ENCODE measurements around the gene BABAM1.
A peak's percentile ranks its signal among the peaks of the same experiment; 100 is the strongest.

The BABAM1 gene

GRCh38 chr19:17303167-17303939 is 36.1 kb downstream of the BABAM1 start, which contains the start of gene ABHD8:
TSS of gene ABHD8 (minus strand) at chr19:17303425. CDS start at chr19:17301616, 1,809 bp downstream.
- DNase-seq (ENCODE audit: low read depth in 2 of 2), result peak; percentile 84 to 86

- no peak for DNase-seq (ENCODE audit: low read depth in 2 of 2)
Measured at GRCh38 chr19:17303940-17304267, 36.7 kb downstream of the BABAM1 start.

- no peak for DNase-seq (ENCODE audit: low read depth in 2 of 2)
Measured at GRCh38 chr19:17304386-17305215, 37.4 kb downstream of the BABAM1 start.

DNA sequence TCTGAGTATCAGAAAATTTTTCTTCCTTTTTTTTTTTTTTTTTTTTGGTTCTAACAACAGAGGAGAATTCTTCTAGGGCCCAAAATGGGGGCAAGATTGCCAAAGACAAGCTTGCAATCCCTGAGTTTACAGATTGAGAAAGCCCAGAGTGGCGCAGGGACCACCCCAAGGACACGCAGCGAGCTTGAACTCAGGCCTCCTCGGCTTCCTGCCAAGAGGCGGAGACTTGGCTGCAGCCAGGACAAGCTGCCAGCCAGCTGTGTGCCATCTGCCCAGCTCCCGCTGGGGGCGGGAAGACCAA is 37.9 kb downstream of the BABAM1 start:
- no peak for DNase-seq (ENCODE audit: low read depth in 2 of 2)

GRCh38 chr19:17305517-17306284 is 38.5 kb downstream of the BABAM1 start, which contains the start of gene MRPL34:
TSS of gene MRPL34 (plus strand) at chr19:17305872. CDS start at chr19:17305893, 21 bp downstream.
- peak; percentile 84 to 86 for DNase-seq (ENCODE audit: low read depth in 2 of 2)

DNA sequence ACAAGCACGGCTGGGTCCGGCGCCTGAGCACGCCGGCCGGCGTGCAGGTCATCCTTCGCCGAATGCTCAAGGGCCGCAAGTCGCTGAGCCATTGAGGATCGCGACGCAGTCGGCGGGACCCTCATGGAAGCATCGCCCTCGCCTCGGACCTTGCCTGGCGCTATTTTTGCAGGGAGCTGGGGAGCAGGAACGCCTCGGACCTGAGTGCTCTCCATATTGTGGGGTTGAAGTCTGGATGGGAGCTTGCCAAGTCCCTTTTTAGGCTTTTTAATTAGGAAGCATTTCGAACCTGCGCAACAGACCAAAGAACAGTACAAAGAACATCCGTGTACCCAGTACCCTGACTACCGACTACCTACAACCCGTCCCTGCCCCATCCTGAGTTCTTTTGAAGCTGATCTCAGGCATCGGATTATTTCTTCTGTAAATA is 39.1 kb downstream of the BABAM1 start:
- DNase-seq (ENCODE audit: low read depth in 2 of 2), result no peak

DNA sequence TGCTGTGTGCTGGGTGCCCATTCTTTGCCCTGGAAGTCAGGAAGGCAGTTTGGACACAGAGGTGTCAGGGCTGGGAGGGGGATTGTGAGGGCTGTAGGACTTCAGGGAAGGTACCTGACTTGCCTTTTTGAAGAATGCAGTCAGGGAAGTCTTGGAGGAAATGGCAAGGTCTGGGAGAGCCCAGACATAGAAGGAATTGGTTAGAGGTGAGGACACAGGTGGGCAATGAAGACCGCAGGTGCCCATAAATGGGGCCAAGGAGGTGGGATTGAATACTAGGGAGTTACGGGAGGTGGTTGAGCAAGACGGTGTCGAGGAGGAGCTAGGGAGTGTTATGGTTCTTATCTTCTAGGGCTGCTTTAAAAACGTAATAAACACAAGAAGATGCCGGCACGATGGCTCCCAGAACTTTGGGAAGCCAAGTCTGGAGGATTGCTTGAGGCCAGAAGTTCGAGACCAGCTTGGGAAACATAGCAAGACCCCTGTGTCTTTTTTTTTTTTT is 40.7 kb downstream of the BABAM1 start:
- DNase-seq (ENCODE audit: low read depth in 2 of 2), result no peak

- DNase-seq (ENCODE audit: low read depth in 2 of 2), result peak; percentile 94 to 99
Measured at GRCh38 chr19:17309198-17309964, 42.1 kb downstream of the BABAM1 start, which contains the start of gene DDA1. TSS of gene DDA1 (plus strand) at chr19:17309563. CDS start at chr19:17309655, 92 bp downstream.

DNA sequence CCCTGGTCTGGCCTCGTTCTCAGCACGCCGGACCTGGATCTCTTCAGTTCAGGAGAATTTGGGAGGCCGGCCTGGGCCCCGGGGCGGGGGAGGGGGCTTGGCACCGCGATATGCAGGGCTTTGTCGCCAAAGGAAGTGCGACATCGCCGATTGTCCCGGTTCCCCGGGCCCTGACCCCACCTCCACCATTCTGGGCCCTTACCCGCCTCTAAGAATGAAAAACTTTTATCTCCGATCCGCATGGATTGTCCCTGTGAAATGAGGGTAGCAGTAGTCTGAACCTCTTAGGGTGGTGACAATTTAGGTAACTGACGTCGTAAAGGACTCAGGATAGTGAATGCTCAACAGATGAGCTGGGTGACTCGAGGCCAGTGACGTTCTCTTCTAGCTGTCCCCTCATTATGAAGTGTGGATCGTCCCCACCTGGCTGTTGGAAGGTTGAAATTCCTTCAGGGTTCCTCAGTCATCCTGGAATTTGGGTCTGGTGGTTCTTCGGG is 42.8 kb downstream of the BABAM1 start:
- DNase-seq (ENCODE audit: low read depth in 2 of 2), result no peak

GRCh38 chr19:17311455-17312188 is 44.4 kb downstream of the BABAM1 start:
- DNase-seq (ENCODE audit: low read depth in 2 of 2), result no peak

DNA sequence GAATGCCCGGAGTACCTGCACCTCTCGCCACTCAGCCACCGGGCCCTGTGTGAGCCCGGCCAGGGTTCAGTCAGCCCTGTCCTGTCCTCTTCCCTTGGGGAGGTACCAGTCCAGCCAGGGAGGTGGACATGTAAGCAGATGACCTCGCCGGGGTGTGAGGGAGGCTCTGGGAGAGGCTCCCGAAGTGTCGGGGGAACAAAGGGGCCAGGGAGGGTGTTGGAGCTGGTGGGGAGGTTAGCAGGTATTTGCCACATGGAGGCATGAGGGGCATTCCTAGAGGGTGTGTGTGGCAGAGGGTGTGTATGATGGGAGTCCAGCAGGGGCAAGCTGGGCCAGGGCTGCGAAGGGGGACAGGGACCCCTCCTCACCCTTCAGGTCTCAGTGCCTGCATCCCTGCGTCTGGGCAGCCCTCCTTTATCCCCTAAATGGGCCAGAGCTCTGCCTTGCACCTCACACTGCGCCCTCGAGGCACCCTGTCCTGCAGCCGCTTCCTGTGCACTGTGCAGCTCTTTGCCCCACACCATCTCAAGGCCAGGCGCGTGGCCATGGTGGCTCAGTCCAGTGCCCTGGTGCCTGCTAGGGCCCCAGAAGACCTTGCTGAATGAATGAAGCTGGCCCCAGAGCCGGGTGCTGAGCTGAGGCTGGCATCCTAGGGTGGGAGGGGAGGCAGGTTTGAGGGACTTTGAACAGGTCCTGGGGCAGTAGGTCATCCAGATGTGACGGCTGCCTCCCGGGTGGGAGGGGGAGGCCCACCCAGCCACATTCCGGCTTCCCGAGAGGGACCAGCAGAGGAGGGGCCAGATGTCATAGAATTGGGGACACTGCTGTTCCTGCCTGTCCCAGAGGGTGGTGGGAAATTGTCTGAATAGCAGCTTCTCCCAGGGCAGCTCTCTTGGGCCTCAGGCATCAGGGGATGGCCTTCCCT is 45.2 kb downstream of the BABAM1 start:
- no peak for DNase-seq (ENCODE audit: low read depth in 2 of 2)

DNA sequence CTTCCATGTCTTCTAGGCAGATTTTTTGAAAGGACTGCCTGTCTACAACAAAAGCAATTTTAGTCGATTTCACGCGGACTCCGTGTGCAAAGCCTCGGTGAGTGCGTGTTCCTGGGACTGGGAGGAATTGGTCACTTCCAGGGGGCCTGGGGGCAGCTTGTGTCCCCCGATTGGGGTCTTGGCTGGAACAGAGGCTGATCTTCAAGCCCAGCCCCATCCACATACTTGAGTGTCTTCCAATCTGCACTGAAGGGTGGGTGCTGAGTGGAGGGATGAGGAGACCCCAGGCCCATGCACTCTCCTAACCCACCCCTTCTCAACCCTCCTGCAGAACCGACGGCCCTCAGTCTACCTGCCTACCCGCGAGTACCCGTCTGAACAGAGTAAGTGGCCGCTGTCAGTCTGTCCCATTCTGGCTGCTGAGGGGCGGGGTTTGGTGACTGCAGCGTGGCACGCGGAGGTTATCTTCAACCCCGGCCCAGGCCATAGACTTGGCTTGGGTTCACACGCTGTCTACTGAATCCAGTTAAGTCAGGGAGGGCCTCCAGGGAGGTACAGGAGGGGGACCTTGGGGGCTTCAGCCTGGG is 46.9 kb downstream of the BABAM1 start:
- DNase-seq (ENCODE audit: low read depth in 2 of 2), result no peak

GRCh38 chr19:17318966-17319365 is 51.7 kb downstream of the BABAM1 start:
- no peak for DNase-seq (ENCODE audit: low read depth in 2 of 2)

DNA sequence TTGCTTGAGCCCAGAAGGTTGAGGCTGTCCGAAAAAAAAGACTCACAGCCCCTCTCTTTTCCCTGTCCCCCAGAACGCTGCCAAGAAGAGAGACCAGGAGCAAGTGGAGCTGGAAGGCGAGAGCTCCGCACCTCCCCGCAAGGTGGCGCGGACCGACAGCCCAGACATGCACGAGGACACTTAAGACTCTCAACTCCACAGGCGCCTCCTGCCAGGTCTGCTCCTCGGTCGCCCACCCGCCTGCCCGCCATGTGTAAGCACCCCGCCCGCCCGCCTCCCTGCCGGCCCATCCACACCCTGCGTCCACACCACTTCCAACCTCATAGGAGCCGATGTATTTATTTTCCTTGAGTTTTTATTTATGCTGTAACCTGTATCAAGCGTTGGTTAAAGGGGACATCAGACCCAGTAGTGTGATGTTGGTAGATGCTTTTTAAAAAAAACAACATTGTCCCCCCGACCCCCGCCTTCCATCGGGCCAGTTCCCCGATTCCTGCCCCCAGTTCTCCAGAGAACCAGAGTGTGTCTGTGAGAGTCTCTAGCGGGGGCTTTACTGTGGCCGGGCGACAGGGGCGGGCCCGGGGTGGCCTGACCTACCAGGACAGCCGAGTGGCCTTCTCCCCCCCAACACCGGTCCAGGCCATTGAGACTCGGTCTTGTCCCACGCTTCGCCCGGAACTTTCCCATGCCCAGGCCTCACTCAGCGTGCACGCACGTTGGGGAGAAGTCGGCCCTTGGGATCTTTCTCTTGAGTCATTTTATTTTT is 52.4 kb downstream of the BABAM1 start:
- DNase-seq (ENCODE audit: low read depth in 2 of 2), result no peak

DNA sequence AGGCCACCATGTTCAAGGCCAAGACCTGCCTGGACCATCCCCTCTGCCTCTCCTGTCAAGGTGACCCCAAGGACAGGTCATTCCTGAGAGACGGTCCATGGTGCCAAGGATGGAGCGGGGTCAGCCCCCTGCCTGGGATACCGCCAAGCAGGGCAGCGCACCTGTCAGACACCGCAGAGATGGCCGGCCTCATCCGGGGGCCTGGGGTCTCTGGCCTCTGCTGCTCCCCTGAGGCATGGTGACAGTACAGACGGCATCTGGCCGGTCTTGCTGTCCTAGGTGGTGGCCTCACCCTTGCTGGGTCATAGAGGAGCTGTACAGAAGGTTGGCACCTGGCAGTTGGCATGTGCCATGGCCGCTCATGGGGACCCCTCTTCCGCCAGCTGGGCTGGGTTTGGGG is 53.2 kb downstream of the BABAM1 start:
- no peak for DNase-seq (ENCODE audit: low read depth in 2 of 2)

DNA sequence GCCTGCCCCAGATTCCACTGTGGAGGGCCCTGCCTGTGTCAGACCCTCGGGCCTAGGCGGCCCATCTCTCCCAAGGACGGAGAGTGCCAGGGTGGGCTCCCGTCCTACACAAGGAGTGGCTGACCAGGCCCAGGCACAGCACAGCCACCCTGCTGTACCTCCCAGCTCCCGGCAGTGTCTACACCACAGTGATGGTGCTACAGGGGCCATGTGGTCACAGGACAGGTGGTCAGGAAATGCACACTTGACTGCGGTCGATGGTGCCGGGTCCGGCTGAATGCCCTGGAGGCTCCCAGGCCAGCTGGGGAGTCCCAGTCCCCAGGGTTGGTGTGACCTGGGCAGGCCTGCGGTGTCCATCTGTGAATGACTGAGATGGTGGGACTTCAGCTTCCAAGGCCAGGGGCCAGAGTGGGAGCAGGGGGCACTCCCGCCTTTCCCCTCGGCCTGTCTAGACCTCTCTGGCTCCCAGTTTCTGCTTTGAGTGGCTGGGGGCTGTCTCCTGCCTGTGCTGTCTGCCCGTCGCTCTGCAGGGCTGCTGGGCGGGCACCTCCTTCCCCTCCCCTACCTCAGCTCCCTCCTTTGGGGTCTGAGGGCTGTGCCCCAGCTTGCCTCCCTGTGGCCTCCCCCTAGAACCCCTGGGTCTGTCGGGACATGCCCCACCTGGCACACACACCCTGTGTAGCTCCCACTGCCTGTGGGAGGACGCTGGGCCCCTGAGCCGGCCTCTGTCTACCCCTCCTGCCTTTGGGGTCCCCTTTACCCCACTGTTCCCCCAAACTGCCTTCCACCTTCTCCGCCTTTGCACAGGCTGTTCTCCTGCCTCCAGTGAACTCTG is 54.6 kb downstream of the BABAM1 start:
- no peak for DNase-seq (ENCODE audit: low read depth in 2 of 2)

DNA sequence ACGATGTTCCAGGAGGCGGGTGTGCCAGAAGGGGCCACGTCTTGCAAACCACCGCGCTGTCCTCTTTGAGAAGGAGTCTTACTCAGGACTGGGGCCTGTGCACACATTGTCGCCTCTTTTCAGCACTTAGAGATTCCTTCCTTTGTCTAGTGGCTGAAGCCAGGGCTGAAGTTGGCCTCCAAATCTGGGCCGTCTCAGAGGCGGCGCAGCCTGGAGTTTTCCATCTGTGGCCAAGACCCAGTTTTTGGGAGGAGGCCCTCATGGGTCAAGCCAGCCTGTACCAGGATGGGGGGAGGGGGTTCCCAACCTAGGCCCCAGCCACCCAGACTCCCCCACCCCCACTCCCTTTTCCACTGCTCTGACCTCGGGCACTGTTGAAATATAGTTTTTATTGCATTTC is 55.6 kb downstream of the BABAM1 start:
- DNase-seq (ENCODE audit: low read depth in 2 of 2), result no peak
